GM21447 (cell line): ENCODE results near the gene CDC7.

Source experiments
- ATAC-seq: cut with Tn5 transposase; IDR thresholded peaks from one replicate; pipeline ENCODE4 v1.9.1; 2021; ENCODE audit not compliant: unreplicated experiment

CDC7 gene

GRCh38 chr1:91546876-91547275 is 46.2 kb downstream of the CDC7 start:
- no peak for ATAC-seq

- ATAC-seq, result no peak
Observed at GRCh38 chr1:91548376-91549040, 47.9 kb downstream of the CDC7 start.

GRCh38 chr1:91549041-91549735 is 48.5 kb downstream of the CDC7 start:
- no peak for ATAC-seq

- no peak for ATAC-seq
Observed at GRCh38 chr1:91550961-91551360, 50.3 kb downstream of the CDC7 start.

- no peak for ATAC-seq
Observed at GRCh38 chr1:91552091-91552490, 51.4 kb downstream of the CDC7 start.

- no peak for ATAC-seq
Observed at GRCh38 chr1:91552596-91552995, 51.9 kb downstream of the CDC7 start.

- no peak for ATAC-seq
Observed at GRCh38 chr1:91553177-91553591, 52.5 kb downstream of the CDC7 start.

GRCh38 chr1:91555074-91555730 is 54.6 kb downstream of the CDC7 start:
- ATAC-seq, result no peak

GRCh38 chr1:91555821-91556531 is 55.3 kb downstream of the CDC7 start:
- ATAC-seq, result no peak

- no peak for ATAC-seq
Observed at GRCh38 chr1:91556556-91556955, 55.9 kb downstream of the CDC7 start.

- ATAC-seq, result no peak
Observed at GRCh38 chr1:91557039-91557690, 56.5 kb downstream of the CDC7 start.

- ATAC-seq, result no peak
Observed at GRCh38 chr1:91557826-91558225, 57.2 kb downstream of the CDC7 start.

GRCh38 chr1:91559046-91559750 is 58.5 kb downstream of the CDC7 start:
- no peak for ATAC-seq

- ATAC-seq, result no peak
Observed at GRCh38 chr1:91559838-91560565, 59.4 kb downstream of the CDC7 start.

GRCh38 chr1:91564888-91565701 is 64.4 kb downstream of the CDC7 start:
- ATAC-seq, result no peak

GRCh38 chr1:91567583-91567982 is 66.9 kb downstream of the CDC7 start:
- ATAC-seq, result no peak

GRCh38 chr1:91568261-91568660 is 67.6 kb downstream of the CDC7 start:
- ATAC-seq, result no peak

- ATAC-seq, result no peak
Observed at GRCh38 chr1:91569411-91570119, 68.9 kb downstream of the CDC7 start.
